Measurements from ENCODE around the gene UNC5A.

- no peak for TF ChIP-seq EGR1 (IDR thresholded peaks at IDR 0.05; ENCODE audit: borderline replicate concordance in 1 of 2, low read depth in 2 of 2, low read length in 2 of 2)
- TF ChIP-seq SUZ12 (IDR thresholded peaks at IDR 0.05; ENCODE audit: unreplicated experiment): no peak
- no peak for TF ChIP-seq POLR2AphosphoS5 (IDR thresholded peaks at IDR 0.05; ENCODE audit: low read length)
Measured at GRCh38 chr5:176844706-176845391, 34.5 kb downstream of the UNC5A start.

Measured in GM12878 (cell line).